Keratinocyte (primary cell): ENCODE measurements around the gene RACGAP1. TPM values are rescaled to one million over a fixed set of nuclear protein-coding genes. Genes with fewer than 3 reads are reported as not detected.

Experiments used
- DNase-seq: peaks from one replicate; pipeline ENCODE4 v3.0.0-alpha.2; 2011; ENCODE audit warnings: low read depth, missing footprints, low spot score
- FAIRE-seq: peaks from 2 replicates; lab custom pipeline; 2011; peaks lifted over from hg19 to GRCh38; lab: Jason Lieb, UNC
- H2AFZ ChIP-seq: 2 replicates; pipeline ENCODE4 v1.6.0; 2012; ENCODE audit warnings: low read length, control low read depth, inconsistent platforms; ENCODE audit not compliant: control insufficient read depth
- H3K27ac ChIP-seq: 2 replicates; pipeline ENCODE4 v1.5.1; 2011; ENCODE audit warnings: low read length; ENCODE audit not compliant: control insufficient read depth, insufficient read depth
- H3K27me3 ChIP-seq: 3 replicates; pipeline ENCODE4 v1.6.0; 2011; ENCODE audit warnings: low read length; ENCODE audit not compliant: control insufficient read depth, insufficient read depth; ENCODE audit errors: extremely low read depth
- H3K36me3 ChIP-seq, 2 experiments: 2 replicates in 1 of 2; 3 replicates in 1 of 2; pipeline ENCODE4 v1.5.1; 2011; ENCODE audit warnings: low read length in 2 of 2, mild to moderate bottlenecking in 1 of 2; ENCODE audit not compliant: control insufficient read depth in 2 of 2, insufficient read depth in 2 of 2; ENCODE audit errors: extremely low read depth in 1 of 2
- H3K4me1 ChIP-seq: 3 replicates; pipeline ENCODE4 v1.5.1; 2011; ENCODE audit warnings: low read length; ENCODE audit not compliant: control insufficient read depth, insufficient read depth; ENCODE audit errors: extremely low read depth
- H3K4me2 ChIP-seq: 3 replicates; pipeline ENCODE4 v1.6.0; 2011; ENCODE audit warnings: low read depth, low read length; ENCODE audit not compliant: control insufficient read depth, insufficient read depth; ENCODE audit errors: extremely low read depth
- H3K4me3 ChIP-seq, 3 experiments: fragments of 200-600 bp in 1 of 3; sonication (generic) in 1 of 3; 2 replicates in 2 of 3; 3 replicates in 1 of 3; pipeline ENCODE4 v1.5.1; 2011 to 2016; ENCODE audit warnings: low read length in 3 of 3, mild to moderate bottlenecking in 3 of 3, control low read depth in 2 of 3, inconsistent platforms in 1 of 3, low read depth in 1 of 3, mixed read lengths in 1 of 3, mixed run types in 1 of 3, moderate library complexity in 1 of 3; ENCODE audit not compliant: control insufficient read depth in 2 of 3, insufficient read depth in 2 of 3; ENCODE audit errors: extremely low read depth in 1 of 3
- H3K79me2 ChIP-seq: 2 replicates; pipeline ENCODE4 v1.6.0; 2012; ENCODE audit warnings: low read length; ENCODE audit not compliant: control insufficient read depth, insufficient read depth
- H3K9ac ChIP-seq: 3 replicates; pipeline ENCODE4 v1.6.0; 2011; ENCODE audit warnings: low read length; ENCODE audit not compliant: control insufficient read depth, insufficient read depth; ENCODE audit errors: extremely low read depth
- H3K9me1 ChIP-seq: 3 replicates; pipeline ENCODE4 v1.6.0; 2011; ENCODE audit warnings: low read length; ENCODE audit not compliant: control insufficient read depth, insufficient read depth; ENCODE audit errors: extremely low read depth
- H3K9me3 ChIP-seq: 2 replicates; pipeline ENCODE4 v1.5.1; 2012; ENCODE audit warnings: low read depth, low read length; ENCODE audit not compliant: control insufficient read depth
- H4K20me1 ChIP-seq: 3 replicates; pipeline ENCODE4 v1.6.0; 2011; ENCODE audit warnings: low read length; ENCODE audit not compliant: control insufficient read depth, insufficient read depth; ENCODE audit errors: extremely low read depth
- EZH2 ChIP-seq: IDR thresholded peaks from one replicate; pipeline ENCODE4 v1.6.1; 2012; ENCODE audit warnings: inconsistent platforms, mild to moderate bottlenecking, low read length, moderate library complexity
- dilution Hi-C: fragments of 300-500 bp; cut with MboI; formaldehyde crosslinking; loops from one replicate; pipeline ENCODE4 v1.7.0; 2020; ENCODE audit warnings: low sequenced_read_pairs; ENCODE audit not compliant: extremely low pct_ligation_motif_present
- polyA plus RNA-seq, 5 experiments: library from polyadenylated mRNA; depleted of rRNA in 3 of 5; stranded (reverse) in 3 of 5; stranded (forward) in 1 of 5; unstranded in 1 of 5; fragments of >200 nt; gene quantifications; 1 replicate in 1 of 5; 2 replicates in 3 of 5; 3 replicates in 1 of 5; pipeline versions ENCODE4 v1.2.1 to v1.2.3, GENCODE V29; 2011 to 2012; ENCODE audit warnings: missing spikeins in 2 of 5, low read depth in 1 of 5, low replicate concordance in 1 of 5
- TF ChIP-seq, protein P1 (sequence below), 3 experiments: IDR thresholded peaks in 1 of 3; conservative IDR thresholded peaks in 1 of 3; optimal IDR thresholded peaks in 1 of 3; 2 replicates in 2 of 3; 3 replicates in 1 of 3; pipeline versions ENCODE3 to v1.5.1; 2011; ENCODE audit warnings: low read length in 3 of 3, mild to moderate bottlenecking in 3 of 3, moderate library complexity in 2 of 3, control low read depth in 1 of 3, inconsistent platforms in 1 of 3; ENCODE audit not compliant: insufficient read depth in 2 of 3; ENCODE audit errors: extremely low read depth in 1 of 3

RACGAP1 gene
- polyA plus RNA-seq, 1 donor (not counting 4 experiments of a cell fraction or from before 2014, with no cell fraction given) = 57.1 TPM

- Histone ChIP-seq H3K9me3 (no peaks in the 10 kb centered on the region), H3K9me1 (no peaks in the 10 kb centered on the region), H3K4me3 (peak overlapping the region; percentile 69 to 93 (median 87)), H3K4me1 (peaks cover 8% of the 10 kb centered on the region), H3K4me2 (peak overlapping the region; percentile 96), H3K27ac (peak overlapping the region; percentile 75), H3K79me2 (peaks cover 55% of the 10 kb centered on the region), H2AFZ (peak overlapping the region; percentile 91), H3K9ac (peak overlapping the region; percentile 81), H3K27me3 (no peaks in the 10 kb centered on the region), H4K20me1 (no peaks in the 10 kb centered on the region), H3K36me3 (peaks cover 0 to 7% of the 10 kb centered on the region in 2 experiments)
- dilution Hi-C loops = no loop called here
- FAIRE-seq = no peak
- no peak for DNase-seq
- no peak for TF ChIP-seq EZH2
- TF ChIP-seq, protein P1, sequence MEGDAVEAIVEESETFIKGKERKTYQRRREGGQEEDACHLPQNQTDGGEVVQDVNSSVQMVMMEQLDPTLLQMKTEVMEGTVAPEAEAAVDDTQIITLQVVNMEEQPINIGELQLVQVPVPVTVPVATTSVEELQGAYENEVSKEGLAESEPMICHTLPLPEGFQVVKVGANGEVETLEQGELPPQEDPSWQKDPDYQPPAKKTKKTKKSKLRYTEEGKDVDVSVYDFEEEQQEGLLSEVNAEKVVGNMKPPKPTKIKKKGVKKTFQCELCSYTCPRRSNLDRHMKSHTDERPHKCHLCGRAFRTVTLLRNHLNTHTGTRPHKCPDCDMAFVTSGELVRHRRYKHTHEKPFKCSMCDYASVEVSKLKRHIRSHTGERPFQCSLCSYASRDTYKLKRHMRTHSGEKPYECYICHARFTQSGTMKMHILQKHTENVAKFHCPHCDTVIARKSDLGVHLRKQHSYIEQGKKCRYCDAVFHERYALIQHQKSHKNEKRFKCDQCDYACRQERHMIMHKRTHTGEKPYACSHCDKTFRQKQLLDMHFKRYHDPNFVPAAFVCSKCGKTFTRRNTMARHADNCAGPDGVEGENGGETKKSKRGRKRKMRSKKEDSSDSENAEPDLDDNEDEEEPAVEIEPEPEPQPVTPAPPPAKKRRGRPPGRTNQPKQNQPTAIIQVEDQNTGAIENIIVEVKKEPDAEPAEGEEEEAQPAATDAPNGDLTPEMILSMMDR (optimal IDR thresholded peaks at IDR 0.05 in 1 of 3, IDR thresholded peaks at IDR 0.05 in 1 of 3, conservative IDR thresholded peaks at IDR 0.05 in 1 of 3; ENCODE audit: extremely low read depth in 1 of 3, insufficient read depth in 2 of 3, low read length in 3 of 3) = no peak
Observed at GRCh38 chr12:50024805-50025186, 498 bp downstream of the RACGAP1 start.

GRCh38 chr12:50024227-50024626, 1.1 kb downstream of the RACGAP1 start:
- dilution Hi-C loops = no loop called here
- peaks cover 0 to 7% of the 10 kb centered on the region in 2 experiments for H3K36me3 ChIP-seq
- no peaks in the 10 kb centered on the region for H4K20me1 ChIP-seq
- H3K27me3 ChIP-seq = no peaks in the 10 kb centered on the region
- H2AFZ ChIP-seq = no peak overlapping the region
- H3K4me2 ChIP-seq = peak overlapping the region; percentile 96
- peak overlapping the region; percentile 69 to 93 (median 87) for H3K4me3 ChIP-seq
- DNase-seq (no peak), FAIRE-seq (no peak)
- peaks cover 8% of the 10 kb centered on the region for H3K4me1 ChIP-seq
- peak overlapping the region; percentile 81 for H3K9ac ChIP-seq
- no peak for TF ChIP-seq EZH2
- TF ChIP-seq, protein P1 (optimal IDR thresholded peaks at IDR 0.05 in 1 of 3, IDR thresholded peaks at IDR 0.05 in 1 of 3, conservative IDR thresholded peaks at IDR 0.05 in 1 of 3; ENCODE audit: extremely low read depth in 1 of 3, insufficient read depth in 2 of 3, low read length in 3 of 3) = no peak
- H3K9me1 ChIP-seq = no peaks in the 10 kb centered on the region
- H3K27ac ChIP-seq = peak overlapping the region; percentile 75
- H3K9me3 ChIP-seq = no peaks in the 10 kb centered on the region
- H3K79me2 ChIP-seq = peaks cover 60% of the 10 kb centered on the region
